ENCODE results near the gene ERAL1. TPM values are rescaled to one million over a fixed set of nuclear protein-coding genes. Genes with fewer than 3 reads are reported as not detected.

The ERAL1 gene
- total RNA-seq, 1 donor from 2014 or later = 64.4 TPM

- H3K27ac Mint-ChIP-seq (ENCODE audit: unreplicated experiment) = no peak overlapping the region
- no peaks in the 10 kb centered on the region for H3K4me1 Mint-ChIP-seq
- H3K36me3 Mint-ChIP-seq (ENCODE audit: low read depth) = peaks cover 5% of the 10 kb centered on the region
- H3K27me3 Mint-ChIP-seq (ENCODE audit: low read depth) = no peaks in the 10 kb centered on the region
- TF ChIP-seq CTCF (conservative IDR thresholded peaks at IDR 0.05) = no peak
- H3K9me3 Mint-ChIP-seq = no peaks in the 10 kb centered on the region
- DNase-seq (ENCODE audit: low read depth, low spot score) = no peak
- H3K4me3 Mint-ChIP-seq = no peak overlapping the region
Observed at GRCh38 chr17:28878158-28878910, 23.5 kb downstream of the ERAL1 start.

GRCh38 chr17:28878981-28879380 is 24.2 kb downstream of the ERAL1 start:
- no peak overlapping the region for H3K27ac Mint-ChIP-seq (ENCODE audit: unreplicated experiment)
- peaks cover 5% of the 10 kb centered on the region for H3K36me3 Mint-ChIP-seq (ENCODE audit: low read depth)
- DNase-seq (ENCODE audit: low read depth, low spot score) = no peak
- no peaks in the 10 kb centered on the region for H3K9me3 Mint-ChIP-seq
- TF ChIP-seq CTCF (conservative IDR thresholded peaks at IDR 0.05) = peak; percentile 57
- H3K4me1 Mint-ChIP-seq = no peaks in the 10 kb centered on the region
- H3K27me3 Mint-ChIP-seq (ENCODE audit: low read depth) = no peaks in the 10 kb centered on the region
- no peak overlapping the region for H3K4me3 Mint-ChIP-seq

GRCh38 chr17:28879886-28880571 is 25.2 kb downstream of the ERAL1 start:
- no peak for TF ChIP-seq CTCF (conservative IDR thresholded peaks at IDR 0.05)
- H3K27me3 Mint-ChIP-seq (ENCODE audit: low read depth) = no peaks in the 10 kb centered on the region
- H3K27ac Mint-ChIP-seq (ENCODE audit: unreplicated experiment) = peak overlapping the region; percentile 4
- no peak for DNase-seq (ENCODE audit: low read depth, low spot score)
- H3K9me3 Mint-ChIP-seq = no peaks in the 10 kb centered on the region
- H3K4me3 Mint-ChIP-seq = no peak overlapping the region
- peaks cover 5% of the 10 kb centered on the region for H3K36me3 Mint-ChIP-seq (ENCODE audit: low read depth)
- H3K4me1 Mint-ChIP-seq = no peaks in the 10 kb centered on the region

- H3K27ac Mint-ChIP-seq (ENCODE audit: unreplicated experiment) = no peak overlapping the region
- no peak for TF ChIP-seq CTCF (conservative IDR thresholded peaks at IDR 0.05)
- H3K27me3 Mint-ChIP-seq (ENCODE audit: low read depth) = no peaks in the 10 kb centered on the region
- H3K9me3 Mint-ChIP-seq = no peaks in the 10 kb centered on the region
- H3K4me1 Mint-ChIP-seq = no peaks in the 10 kb centered on the region
- no peak overlapping the region for H3K4me3 Mint-ChIP-seq
- no peak for DNase-seq (ENCODE audit: low read depth, low spot score)
- peaks cover 5% of the 10 kb centered on the region for H3K36me3 Mint-ChIP-seq (ENCODE audit: low read depth)
Observed at GRCh38 chr17:28880572-28880945, 25.7 kb downstream of the ERAL1 start.

GRCh38 chr17:28881533-28882056 is 26.8 kb downstream of the ERAL1 start:
- Mint-ChIP-seq H3K4me1 (peaks cover 4% of the 10 kb centered on the region), H3K4me3 (no peak overlapping the region), H3K36me3 (ENCODE audit: low read depth) (peaks cover 5% of the 10 kb centered on the region), H3K9me3 (no peaks in the 10 kb centered on the region), H3K27ac (ENCODE audit: unreplicated experiment) (no peak overlapping the region), H3K27me3 (ENCODE audit: low read depth) (no peaks in the 10 kb centered on the region)
- no peak for DNase-seq (ENCODE audit: low read depth, low spot score)
- no peak for TF ChIP-seq CTCF (conservative IDR thresholded peaks at IDR 0.05)

All from neural crest cell (in vitro differentiated cells).